PFSK-1 (cell line): ENCODE measurements around the gene GAPDHS.

Source experiments
- POLR2AphosphoS5 ChIP-seq: IDR thresholded peaks from 2 replicates; pipeline ENCODE4 v1.6.1; 2012; ENCODE audit warnings: low read depth, mild to moderate bottlenecking, control low read depth, low read length, moderate library complexity
- SIN3A ChIP-seq: IDR thresholded peaks from 2 replicates; pipeline ENCODE4 v1.6.1; 2012; ENCODE audit warnings: mild to moderate bottlenecking, low read length, moderate library complexity, borderline replicate concordance; ENCODE audit not compliant: insufficient read depth
- TF ChIP-seq, protein P1 (sequence below), 2 experiments: IDR thresholded peaks; 2 replicates each; pipeline versions ENCODE4 v1.6.1 to v1.8.0; 2011 to 2012; ENCODE audit warnings: low read depth in 2 of 2, low read length in 2 of 2, control low read depth in 1 of 2, inconsistent platforms in 1 of 2, mild to moderate bottlenecking in 1 of 2, moderate library complexity in 1 of 2; ENCODE audit not compliant: insufficient read depth in 1 of 2

GRCh38 chr19:35518313-35518712, 14.9 kb upstream of the GAPDHS start:
- TF ChIP-seq POLR2AphosphoS5 = no peak
- TF ChIP-seq SIN3A = no peak
- TF ChIP-seq, protein P1, sequence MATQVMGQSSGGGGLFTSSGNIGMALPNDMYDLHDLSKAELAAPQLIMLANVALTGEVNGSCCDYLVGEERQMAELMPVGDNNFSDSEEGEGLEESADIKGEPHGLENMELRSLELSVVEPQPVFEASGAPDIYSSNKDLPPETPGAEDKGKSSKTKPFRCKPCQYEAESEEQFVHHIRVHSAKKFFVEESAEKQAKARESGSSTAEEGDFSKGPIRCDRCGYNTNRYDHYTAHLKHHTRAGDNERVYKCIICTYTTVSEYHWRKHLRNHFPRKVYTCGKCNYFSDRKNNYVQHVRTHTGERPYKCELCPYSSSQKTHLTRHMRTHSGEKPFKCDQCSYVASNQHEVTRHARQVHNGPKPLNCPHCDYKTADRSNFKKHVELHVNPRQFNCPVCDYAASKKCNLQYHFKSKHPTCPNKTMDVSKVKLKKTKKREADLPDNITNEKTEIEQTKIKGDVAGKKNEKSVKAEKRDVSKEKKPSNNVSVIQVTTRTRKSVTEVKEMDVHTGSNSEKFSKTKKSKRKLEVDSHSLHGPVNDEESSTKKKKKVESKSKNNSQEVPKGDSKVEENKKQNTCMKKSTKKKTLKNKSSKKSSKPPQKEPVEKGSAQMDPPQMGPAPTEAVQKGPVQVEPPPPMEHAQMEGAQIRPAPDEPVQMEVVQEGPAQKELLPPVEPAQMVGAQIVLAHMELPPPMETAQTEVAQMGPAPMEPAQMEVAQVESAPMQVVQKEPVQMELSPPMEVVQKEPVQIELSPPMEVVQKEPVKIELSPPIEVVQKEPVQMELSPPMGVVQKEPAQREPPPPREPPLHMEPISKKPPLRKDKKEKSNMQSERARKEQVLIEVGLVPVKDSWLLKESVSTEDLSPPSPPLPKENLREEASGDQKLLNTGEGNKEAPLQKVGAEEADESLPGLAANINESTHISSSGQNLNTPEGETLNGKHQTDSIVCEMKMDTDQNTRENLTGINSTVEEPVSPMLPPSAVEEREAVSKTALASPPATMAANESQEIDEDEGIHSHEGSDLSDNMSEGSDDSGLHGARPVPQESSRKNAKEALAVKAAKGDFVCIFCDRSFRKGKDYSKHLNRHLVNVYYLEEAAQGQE (IDR thresholded peaks at IDR 0.05; ENCODE audit: insufficient read depth in 1 of 2, low read depth in 2 of 2, low read length in 2 of 2) = no peak
